GM12878 (cell line): Measurements from ENCODE around the gene TPPP. TPM values are rescaled to one million over a fixed set of nuclear protein-coding genes. Genes with fewer than 3 reads are reported as not detected.

Source experiments
- ATAC-seq: fragments of 200-7000 bp; cut with Tn5 transposase; 3 replicates; pipeline ENCODE4 v1.9.1; 2020; ENCODE audit warnings: mild to moderate bottlenecking, moderate library complexity
- BruUV-seq: library from RNA; stranded (reverse); fragments of 400-500 nt; replicated peaks from 2 replicates; lab custom pipeline; 2021; lab: Mats Ljungman, UMichigan
- CTCF ChIA-PET: fragments of 300-600 bp; sonication (Branson Sonifier 250); formaldehyde crosslinking; extraction: SDS; loops from one replicate; lab custom pipeline; 2021; ENCODE audit warnings: inconsistent platforms; lab: Yijun Ruan, JAX
- POLR2A ChIA-PET: fragments of 350-600 bp; formaldehyde crosslinking; extraction: SDS; loops from one replicate; lab custom pipeline; 2021; ENCODE audit warnings: inconsistent platforms; lab: Charles Lee
- RAD21 ChIA-PET: fragments of 300-600 bp; sonication (Branson Sonifier 250); formaldehyde crosslinking; loops from one replicate; lab custom pipeline; 2023; ENCODE audit warnings: antibody characterized with exemption; ENCODE audit not compliant: unreplicated experiment; lab: Charles Lee
- SMC1A ChIA-PET: fragments of 300-600 bp; sonication (Branson Sonifier 250); formaldehyde crosslinking; loops from one replicate; lab custom pipeline; 2023; ENCODE audit not compliant: unreplicated experiment, uncharacterized antibody; lab: Charles Lee
- DNase-seq: peaks from one replicate; pipeline ENCODE4 v3.0.0-alpha.2; 2011; ENCODE audit warnings: low read depth, low spot score
- FAIRE-seq: peaks from 3 replicates; lab custom pipeline; 2011; peaks lifted over from hg19 to GRCh38; lab: Jason Lieb, UNC
- H2AFZ ChIP-seq: 2 replicates; pipeline ENCODE4 v1.6.0; 2011; ENCODE audit warnings: low read depth, low read length, control low read depth; ENCODE audit not compliant: control insufficient read depth
- H3K27ac ChIP-seq: 2 replicates; pipeline ENCODE4 v1.5.1; 2011; ENCODE audit warnings: control low read depth; ENCODE audit not compliant: control insufficient read depth, insufficient read depth
- H3K27me3 ChIP-seq, 2 experiments: replicated peaks in 1 of 2; 2 replicates each; pipeline versions ENCODE4 v1.6.0 to v1.6.1; 2011; ENCODE audit warnings: low read length in 1 of 2; ENCODE audit not compliant: control insufficient read depth in 2 of 2, insufficient read depth in 2 of 2
- H3K36me3 ChIP-seq, 2 experiments: 2 replicates each; pipeline ENCODE4 v1.5.1; 2011; ENCODE audit warnings: low read length in 1 of 2; ENCODE audit not compliant: control insufficient read depth in 2 of 2, insufficient read depth in 2 of 2
- H3K4me1 ChIP-seq: 2 replicates; pipeline ENCODE4 v1.6.1; 2011; ENCODE audit warnings: mild to moderate bottlenecking, low read length, moderate library complexity, mixed read lengths; ENCODE audit not compliant: control insufficient read depth, insufficient read depth
- H3K4me2 ChIP-seq: 2 replicates; pipeline ENCODE4 v1.6.0; 2011; ENCODE audit warnings: control low read depth; ENCODE audit not compliant: control insufficient read depth, insufficient read depth
- H3K4me3 ChIP-seq: fragments of 200-600 bp; sonication (generic); 2 replicates; pipeline ENCODE4 v1.5.1; 2016
- H3K79me2 ChIP-seq: 2 replicates; pipeline ENCODE4 v1.6.0; 2011; ENCODE audit warnings: low read length; ENCODE audit not compliant: control insufficient read depth, insufficient read depth
- H3K9ac ChIP-seq: 2 replicates; pipeline ENCODE4 v1.8.0; 2011; ENCODE audit warnings: low read length, control low read depth, mixed read lengths; ENCODE audit not compliant: control insufficient read depth, insufficient read depth
- H3K9me3 ChIP-seq: replicated peaks from 3 replicates; pipeline ENCODE4 v1.5.1; 2011; ENCODE audit warnings: mild to moderate bottlenecking, low read length; ENCODE audit not compliant: control insufficient read depth, insufficient read depth
- H4K20me1 ChIP-seq: 2 replicates; pipeline ENCODE4 v1.6.0; 2011; ENCODE audit not compliant: control insufficient read depth, insufficient read depth
- BHLHE40 ChIP-seq, 2 experiments: fragments of 450-650 bp in 1 of 2; IDR thresholded peaks; 2 replicates each; pipeline ENCODE4 v1.6.1; 2011 to 2017; ENCODE audit warnings: low read depth in 2 of 2, borderline replicate concordance in 1 of 2, improper control_type of control experiment in 1 of 2, low read length in 1 of 2, mild to moderate bottlenecking in 1 of 2
- HDAC6 ChIP-seq: fragments of 200-600 bp; sonication (generic); IDR thresholded peaks from one replicate; pipeline ENCODE4 v1.8.0; 2017; ENCODE audit warnings: antibody characterized with exemption; ENCODE audit not compliant: unreplicated experiment
- IRF5 ChIP-seq: fragments of 450-650 bp; IDR thresholded peaks from 2 replicates; pipeline ENCODE4 v1.6.1; 2017; ENCODE audit warnings: borderline replicate concordance
- PKNOX1 ChIP-seq: fragments of 450-650 bp; IDR thresholded peaks from 2 replicates; pipeline ENCODE4 v1.6.1; 2016; ENCODE audit warnings: mild to moderate bottlenecking
- POLR2AphosphoS5 ChIP-seq: IDR thresholded peaks from 2 replicates; pipeline ENCODE4 v1.6.1; 2011; ENCODE audit warnings: mild to moderate bottlenecking, low read length, inconsistent platforms
- RAD51 ChIP-seq: fragments of 450-650 bp; IDR thresholded peaks from 2 replicates; pipeline ENCODE4 v1.6.1; 2016; ENCODE audit warnings: moderate library complexity, mild to moderate bottlenecking, inconsistent platforms
- RB1 ChIP-seq: fragments of 450-650 bp; formaldehyde crosslinking; IDR thresholded peaks from 2 replicates; pipeline ENCODE4 v1.6.1; 2017; ENCODE audit warnings: mild to moderate bottlenecking, borderline replicate concordance
- RBBP5 ChIP-seq: fragments of 200-600 bp; sonication (generic); conservative IDR thresholded peaks from 2 replicates; pipeline ENCODE4 v1.6.1; 2016
- RCOR1 ChIP-seq: conservative IDR thresholded peaks from 2 replicates; pipeline ENCODE4 v1.6.1; 2012; ENCODE audit warnings: low read depth, low read length, improper control_type of control experiment
- SUPT20H ChIP-seq: IDR thresholded peaks from 2 replicates; pipeline ENCODE4 v1.6.1; 2011; ENCODE audit warnings: low read depth, mild to moderate bottlenecking, low read length, moderate library complexity, borderline replicate concordance; ENCODE audit not compliant: control insufficient read depth
- ZNF622 ChIP-seq: fragments of 450-650 bp; IDR thresholded peaks from 2 replicates; pipeline ENCODE4 v1.6.1; 2017; ENCODE audit warnings: mild to moderate bottlenecking, inconsistent platforms
- WGBS: methylation state at CpG from one replicate; pipeline ENCODE4 v1.1.6; 2016; ENCODE audit warnings: low lambda C conversion rate; ENCODE audit not compliant: insufficient replicate concordance, insufficient coverage; ENCODE audit errors: missing lambda C conversion rate; 5-methylcytosine and 5-hydroxymethylcytosine counted together
- in situ Hi-C: fragments of 300-500 bp; cut with MboI; formaldehyde crosslinking; loops from 9 replicates; pipeline ENCODE4 v1.14.3; 2018; ENCODE audit warnings: mixed read lengths
- intact Hi-C: fragments of 100-400 bp; cut with micrococcal nuclease; formaldehyde crosslinking; loops from one replicate; pipeline ENCODE4 v1.14.2; 2022; ENCODE audit not compliant: unreplicated experiment
- polyA plus RNA-seq, 11 experiments: library from polyadenylated mRNA; depleted of rRNA in 4 of 11; unstranded in 6 of 11; stranded (reverse) in 5 of 11; fragments of >200 nt; fragmentation: Nextera tagmentation in 4 of 11; fragmentation: Illumina TruSeq in 1 of 11; extraction: Ambion mirVana in 4 of 11; extraction: Trizol in 1 of 11; gene quantifications; 1 replicate in 1 of 11; 2 replicates in 10 of 11; pipeline versions ENCODE4 v1.2.1 to v1.2.3, GENCODE V29; 2011 to 2016; ENCODE audit warnings: inconsistent platforms in 2 of 11, missing spikeins in 2 of 11, low read depth in 1 of 11
- total RNA-seq, 4 experiments: library from RNA; depleted of rRNA in 3 of 4; stranded (reverse); fragments of >200 nt in 3 of 4; fragmentation: Illumina TruSeq in 1 of 4; extraction: Trizol in 1 of 4; gene quantifications; 2 replicates each; pipeline versions ENCODE4 v1.2.1 to v1.2.3, GENCODE V29; 2013 to 2021
- TF ChIP-seq, protein P1 (sequence below): fragments of 450-650 bp; formaldehyde crosslinking; IDR thresholded peaks from 2 replicates; pipeline ENCODE4 v1.5.0; 2022; ENCODE audit warnings: mild to moderate bottlenecking, missing genetic modification characterization
- TF ChIP-seq, protein P2 (sequence below): fragments of 450-650 bp; IDR thresholded peaks from 2 replicates; pipeline ENCODE4 v1.6.1; 2017; ENCODE audit warnings: antibody characterized with exemption, mild to moderate bottlenecking, moderate library complexity

The TPPP gene
- total and polyA plus RNA-seq, 10 of the 15 experiments (the other 5 are each of a cell fraction or from before 2014, with no cell fraction given), result under 0.01 to 0.24 (median 0.04) TPM; not detected in 4

GRCh38 chr5:665541-665955 lies 27.6 kb downstream of the TPPP start (continued):
- TF ChIP-seq, protein P1, sequence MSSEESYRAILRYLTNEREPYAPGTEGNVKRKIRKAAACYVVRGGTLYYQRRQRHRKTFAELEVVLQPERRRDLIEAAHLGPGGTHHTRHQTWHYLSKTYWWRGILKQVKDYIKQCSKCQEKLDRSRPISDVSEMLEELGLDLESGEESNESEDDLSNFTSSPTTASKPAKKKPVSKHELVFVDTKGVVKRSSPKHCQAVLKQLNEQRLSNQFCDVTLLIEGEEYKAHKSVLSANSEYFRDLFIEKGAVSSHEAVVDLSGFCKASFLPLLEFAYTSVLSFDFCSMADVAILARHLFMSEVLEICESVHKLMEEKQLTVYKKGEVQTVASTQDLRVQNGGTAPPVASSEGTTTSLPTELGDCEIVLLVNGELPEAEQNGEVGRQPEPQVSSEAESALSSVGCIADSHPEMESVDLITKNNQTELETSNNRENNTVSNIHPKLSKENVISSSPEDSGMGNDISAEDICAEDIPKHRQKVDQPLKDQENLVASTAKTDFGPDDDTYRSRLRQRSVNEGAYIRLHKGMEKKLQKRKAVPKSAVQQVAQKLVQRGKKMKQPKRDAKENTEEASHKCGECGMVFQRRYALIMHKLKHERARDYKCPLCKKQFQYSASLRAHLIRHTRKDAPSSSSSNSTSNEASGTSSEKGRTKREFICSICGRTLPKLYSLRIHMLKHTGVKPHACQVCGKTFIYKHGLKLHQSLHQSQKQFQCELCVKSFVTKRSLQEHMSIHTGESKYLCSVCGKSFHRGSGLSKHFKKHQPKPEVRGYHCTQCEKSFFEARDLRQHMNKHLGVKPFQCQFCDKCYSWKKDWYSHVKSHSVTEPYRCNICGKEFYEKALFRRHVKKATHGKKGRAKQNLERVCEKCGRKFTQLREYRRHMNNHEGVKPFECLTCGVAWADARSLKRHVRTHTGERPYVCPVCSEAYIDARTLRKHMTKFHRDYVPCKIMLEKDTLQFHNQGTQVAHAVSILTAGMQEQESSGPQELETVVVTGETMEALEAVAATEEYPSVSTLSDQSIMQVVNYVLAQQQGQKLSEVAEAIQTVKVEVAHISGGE (CRISPR knock-in tag), result no peak
- no peak for TF ChIP-seq RB1

DNA sequence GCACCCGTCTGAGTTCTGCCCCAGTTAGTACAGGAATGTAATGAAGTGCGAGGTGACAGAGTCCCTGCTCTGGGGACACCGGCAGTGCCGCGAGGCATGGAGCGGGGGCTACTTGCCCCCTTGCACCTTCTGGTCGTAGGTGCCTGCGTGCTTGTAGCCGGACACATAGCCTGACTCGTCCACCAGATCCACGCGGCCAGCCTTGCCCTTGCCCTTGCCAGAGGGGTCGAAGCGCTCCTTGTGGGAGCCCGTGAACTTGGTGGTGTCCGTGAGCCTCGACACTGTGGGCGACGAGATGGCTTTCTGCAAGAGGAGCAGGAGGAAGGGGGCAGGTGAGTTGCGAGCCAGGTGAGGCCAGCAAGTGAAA lies 28.2 kb downstream of the TPPP start:
- ChIA-PET SMC1A (no interaction called here), POLR2A (no interaction called here), RAD21 (no interaction called here), CTCF (no interaction called here)
- no peak for ATAC-seq
- Histone ChIP-seq H3K4me1 (no peaks in the 10 kb centered on the region), H3K9ac (no peak overlapping the region), H3K4me2 (no peak overlapping the region), H3K79me2 (no peaks in the 10 kb centered on the region), H3K4me3 (no peak overlapping the region), H2AFZ (no peak overlapping the region), H3K27me3 (no peaks in the 10 kb centered on the region), H3K27ac (no peak overlapping the region), H4K20me1 (no peaks in the 10 kb centered on the region), H3K36me3 (peaks cover 5 to 14% of the 10 kb centered on the region in 2 experiments; a peak in 3 of 4 replicates), H3K9me3 (no peaks in the 10 kb centered on the region; the same call in 2 of the 3 replicates)
- FAIRE-seq, result no peak
- BruUV-seq, result no TSS peak
- DNase-seq, result no peak
- intact Hi-C loops, result no loop called here
- 95% methylated on average over 19 of the region's 20 CpGs for WGBS
- in situ Hi-C loops, result no loop called here
- TF ChIP-seq SUPT20H, result no peak
- TF ChIP-seq RCOR1, result no peak
- no peak for TF ChIP-seq HDAC6
- no peak for TF ChIP-seq IRF5
- TF ChIP-seq RAD51, result no peak
- no peak for TF ChIP-seq RBBP5
- no peak for TF ChIP-seq PKNOX1
- TF ChIP-seq BHLHE40 (IDR thresholded peaks at IDR 0.05; ENCODE audit: borderline replicate concordance in 1 of 2, low read depth in 2 of 2, low read length in 1 of 2), result no peak
- TF ChIP-seq, protein P2, sequence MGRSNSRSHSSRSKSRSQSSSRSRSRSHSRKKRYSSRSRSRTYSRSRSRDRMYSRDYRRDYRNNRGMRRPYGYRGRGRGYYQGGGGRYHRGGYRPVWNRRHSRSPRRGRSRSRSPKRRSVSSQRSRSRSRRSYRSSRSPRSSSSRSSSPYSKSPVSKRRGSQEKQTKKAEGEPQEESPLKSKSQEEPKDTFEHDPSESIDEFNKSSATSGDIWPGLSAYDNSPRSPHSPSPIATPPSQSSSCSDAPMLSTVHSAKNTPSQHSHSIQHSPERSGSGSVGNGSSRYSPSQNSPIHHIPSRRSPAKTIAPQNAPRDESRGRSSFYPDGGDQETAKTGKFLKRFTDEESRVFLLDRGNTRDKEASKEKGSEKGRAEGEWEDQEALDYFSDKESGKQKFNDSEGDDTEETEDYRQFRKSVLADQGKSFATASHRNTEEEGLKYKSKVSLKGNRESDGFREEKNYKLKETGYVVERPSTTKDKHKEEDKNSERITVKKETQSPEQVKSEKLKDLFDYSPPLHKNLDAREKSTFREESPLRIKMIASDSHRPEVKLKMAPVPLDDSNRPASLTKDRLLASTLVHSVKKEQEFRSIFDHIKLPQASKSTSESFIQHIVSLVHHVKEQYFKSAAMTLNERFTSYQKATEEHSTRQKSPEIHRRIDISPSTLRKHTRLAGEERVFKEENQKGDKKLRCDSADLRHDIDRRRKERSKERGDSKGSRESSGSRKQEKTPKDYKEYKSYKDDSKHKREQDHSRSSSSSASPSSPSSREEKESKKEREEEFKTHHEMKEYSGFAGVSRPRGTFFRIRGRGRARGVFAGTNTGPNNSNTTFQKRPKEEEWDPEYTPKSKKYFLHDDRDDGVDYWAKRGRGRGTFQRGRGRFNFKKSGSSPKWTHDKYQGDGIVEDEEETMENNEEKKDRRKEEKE, result no peak
- no peak for TF ChIP-seq POLR2AphosphoS5
- TF ChIP-seq ZNF622, result no peak
